HCT116 (cell line): ENCODE results near the gene MYBPH. TPM values are rescaled to one million over a fixed set of nuclear protein-coding genes. Genes with fewer than 3 reads are reported as not detected.

Experiments
- ATAC-seq: fragments of 200-7000 bp; cut with Tn5 transposase; 2 replicates; pipeline ENCODE4 v1.9.1; 2020; ENCODE audit warnings: mild to moderate bottlenecking, moderate library complexity
- BruUV-seq: library from RNA; stranded (reverse); fragments of 400-500 nt; replicated peaks from 2 replicates; lab custom pipeline; 2021; lab: Mats Ljungman, UMichigan
- CTCF ChIA-PET: fragments of 300-600 bp; sonication (Branson Sonifier 250); formaldehyde crosslinking; loops from one replicate; lab custom pipeline; 2021; ENCODE audit warnings: antibody characterized with exemption; lab: Charles Lee
- POLR2A ChIA-PET: fragments of 300-600, 350-600 bp; sonication (Branson Sonifier 250); formaldehyde crosslinking; loops from one replicate; lab custom pipeline; 2021; ENCODE audit warnings: antibody characterized with exemption; lab: Charles Lee
- RAD21 ChIA-PET, 2 experiments: fragments of 300-600 bp; sonication (Branson Sonifier 250); formaldehyde crosslinking; loops; one replicate each; lab custom pipeline; 2023; ENCODE audit warnings: low total read pairs in 2 of 2; ENCODE audit not compliant: uncharacterized antibody in 2 of 2, unreplicated experiment in 2 of 2, low non-redundant PET in 1 of 2; lab: Charles Lee
- DNase-seq: peaks from one replicate; pipeline ENCODE4 v3.0.0-alpha.2; 2010; ENCODE audit warnings: low read depth, low spot score
- H2AFZ ChIP-seq: fragments of 200-600 bp; shearing (Covaris generic), sonication (generic); 2 replicates; pipeline ENCODE4 v1.6.1; 2017; ENCODE audit warnings: low read depth, mixed run types, mixed read lengths, antibody characterized with exemption, low read length; ENCODE audit not compliant: poor library complexity, severe bottlenecking
- H3K27ac ChIP-seq: 2 replicates; pipeline ENCODE4 v1.5.1; 2012; ENCODE audit warnings: low read depth, low read length
- H3K27me3 ChIP-seq: fragments of 200-600 bp; sonication (generic); 2 replicates; pipeline ENCODE4 v1.6.1; 2016; ENCODE audit warnings: mixed run types, low read length, mixed read lengths; ENCODE audit not compliant: insufficient read depth
- H3K36me3 ChIP-seq, 2 experiments: fragments of 200-500 bp in 1 of 2; fragments of 200-600 bp in 1 of 2; sonication (Bioruptor generic) in 1 of 2; sonication (generic) in 1 of 2; 2 replicates each; pipeline versions ENCODE4 v1.5.1 to v1.6.1; 2014 to 2016; ENCODE audit warnings: low read length in 2 of 2, inconsistent platforms in 1 of 2, mixed read lengths in 1 of 2, mixed run types in 1 of 2; ENCODE audit not compliant: insufficient read depth in 2 of 2, control insufficient read depth in 1 of 2
- H3K4me1 ChIP-seq, 2 experiments: fragments of 200-600 bp in 1 of 2; sonication (generic) in 1 of 2; 2 replicates each; pipeline versions ENCODE4 v1.5.1 to v1.6.1; 2012 to 2017; ENCODE audit warnings: low read length in 2 of 2, inconsistent platforms in 1 of 2, mild to moderate bottlenecking in 1 of 2, mixed read lengths in 1 of 2, mixed run types in 1 of 2, moderate library complexity in 1 of 2; ENCODE audit not compliant: insufficient read depth in 2 of 2, control insufficient read depth in 1 of 2
- H3K4me2 ChIP-seq: fragments of 200-600 bp; sonication (generic); 2 replicates; pipeline ENCODE4 v1.6.1; 2017; ENCODE audit warnings: mixed run types, low read length, mixed read lengths
- H3K4me3 ChIP-seq, 2 experiments: fragments of 200-600 bp in 1 of 2; sonication (generic) in 1 of 2; replicated peaks in 1 of 2; 2 replicates each; pipeline ENCODE4 v1.5.1; 2011 to 2016; ENCODE audit warnings: low read length in 2 of 2, control low read depth in 1 of 2, low read depth in 1 of 2, mild to moderate bottlenecking in 1 of 2, mixed read lengths in 1 of 2, mixed run types in 1 of 2
- H3K79me2 ChIP-seq: fragments of 200-600 bp; sonication (generic); 2 replicates; pipeline ENCODE4 v1.6.1; 2017; ENCODE audit warnings: mild to moderate bottlenecking, mixed run types, low read length, moderate library complexity, mixed read lengths; ENCODE audit not compliant: insufficient read depth
- H3K9ac ChIP-seq: fragments of 200-600 bp; sonication (generic); 2 replicates; pipeline ENCODE4 v1.6.1; 2016; ENCODE audit warnings: low read length, mixed read lengths
- H3K9me2 ChIP-seq: fragments of 200-600 bp; sonication (generic), shearing (Covaris generic); 2 replicates; pipeline ENCODE4 v1.6.1; 2017; ENCODE audit warnings: mixed run types, mild to moderate bottlenecking, moderate library complexity; ENCODE audit not compliant: insufficient read depth
- H3K9me3 ChIP-seq, 2 experiments: fragments of 200-500 bp in 1 of 2; fragments of 200-600 bp in 1 of 2; sonication (Bioruptor generic) in 1 of 2; sonication (generic) in 1 of 2; 2 replicates each; pipeline ENCODE4 v1.6.1; 2014 to 2017; ENCODE audit warnings: low read length in 2 of 2, mixed read lengths in 2 of 2, inconsistent platforms in 1 of 2, low read depth in 1 of 2, mild to moderate bottlenecking in 1 of 2, mixed run types in 1 of 2, moderate library complexity in 1 of 2; ENCODE audit not compliant: control insufficient read depth in 1 of 2, insufficient read depth in 1 of 2
- H4K20me1 ChIP-seq: fragments of 200-600 bp; sonication (generic), shearing (Covaris generic); 2 replicates; pipeline ENCODE4 v1.6.1; 2017; ENCODE audit warnings: mixed run types, mild to moderate bottlenecking, moderate library complexity; ENCODE audit not compliant: insufficient read depth
- ATF3 ChIP-seq: IDR thresholded peaks from 2 replicates; pipeline ENCODE4 v1.6.1; 2012
- EZH2 ChIP-seq: fragments of 200-600 bp; sonication (generic); IDR thresholded peaks from 2 replicates; pipeline ENCODE4 v1.6.1; 2017; ENCODE audit warnings: antibody characterized with exemption, mixed run types
- FOSL1 ChIP-seq: IDR thresholded peaks from 2 replicates; pipeline ENCODE4 v1.6.1; 2012; ENCODE audit warnings: low read depth
- JUND ChIP-seq: IDR thresholded peaks from 2 replicates; pipeline ENCODE4 v1.6.1; 2012
- POLR2A ChIP-seq: IDR thresholded peaks from 2 replicates; pipeline ENCODE4 v1.7.0; 2011; ENCODE audit warnings: borderline replicate concordance; ENCODE audit not compliant: insufficient read depth, insufficient read length; ENCODE audit errors: extremely low read depth
- SP1 ChIP-seq: IDR thresholded peaks from 2 replicates; pipeline ENCODE4 v1.6.1; 2012; ENCODE audit warnings: low read depth
- ZBTB33 ChIP-seq: IDR thresholded peaks from 2 replicates; pipeline ENCODE4 v1.6.1; 2011; ENCODE audit warnings: mild to moderate bottlenecking, low read length, moderate library complexity; ENCODE audit not compliant: insufficient replicate concordance; ENCODE audit errors: extremely low read depth
- intact Hi-C: fragments of 100-400 bp; cut with micrococcal nuclease; formaldehyde crosslinking; loops from 2 replicates; pipeline ENCODE4 v1.10.0; 2022
- total RNA-seq: library from RNA; stranded (reverse); gene quantifications from one replicate; pipeline ENCODE4 v1.2.1, GENCODE V29; 2021; ENCODE audit not compliant: unreplicated experiment

Gene MYBPH
- total RNA-seq, 1 experiment from 2014 or later: 0.22 TPM

DNA sequence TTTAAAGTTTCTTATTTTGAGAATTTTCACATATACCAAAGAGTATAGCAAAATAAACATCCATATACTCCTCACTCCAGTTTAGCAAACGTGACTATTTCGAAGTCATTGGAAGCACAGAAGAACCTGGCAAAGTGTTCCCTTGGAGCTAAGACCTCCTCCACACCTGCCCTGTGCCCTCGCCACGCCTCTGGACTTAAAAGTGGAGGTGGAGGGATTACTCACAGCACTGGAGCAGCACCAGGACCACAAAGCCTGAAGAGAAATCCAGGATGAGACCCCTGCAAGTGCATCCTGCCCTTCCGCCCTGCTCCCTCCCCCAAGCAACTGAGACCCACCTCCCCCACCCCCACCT is 10.4 kb upstream of the MYBPH start:
- intact Hi-C loops: no loop called here

More for the DNA sequence above, 10.4 kb upstream of the MYBPH start:
- Histone ChIP-seq H2AFZ (no peak overlapping the region), H3K36me3 (no peaks in the 10 kb centered on the region), H3K4me3 (no peak overlapping the region), H3K4me2 (0 out of 2 replicates have a peak overlapping the region, but pooled peaks have one; percentile 0), H4K20me1 (no peaks in the 10 kb centered on the region), H3K4me1 (peaks cover 0 to 24% of the 10 kb centered on the region in 2 experiments; a peak in 2 of 4 replicates), H3K79me2 (no peaks in the 10 kb centered on the region), H3K27me3 (no peaks in the 10 kb centered on the region), H3K9me2 (no peaks in the 10 kb centered on the region), H3K9me3 (no peaks in the 10 kb centered on the region), H3K9ac (no peak overlapping the region), H3K27ac (no peak overlapping the region)
- DNase-seq (no peak), ATAC-seq (no peak)
- ChIA-PET POLR2A (no interaction called here), CTCF (interaction anchor here (1.1 kb wide), 2 partner anchors 10 to 13 kb away, joined by 3 to 4 read pairs; partner anchors contain the start of gene MYBPH), RAD21 (no interaction called here)
- BruUV-seq: no TSS peak
- no peak for TF ChIP-seq ATF3
- TF ChIP-seq EZH2: no peak
- TF ChIP-seq ZBTB33: no peak
- TF ChIP-seq POLR2A: no peak
- no peak for TF ChIP-seq FOSL1
- no peak for TF ChIP-seq JUND
- TF ChIP-seq SP1: no peak
